SK-N-SH treated with all-trans-retinoic acid at 6 μM for 48 hours (cell line): ENCODE results near the gene ADAMTS9.

Experiments used
- ATAC-seq: fragments of 200-7000 bp; cut with Tn5 transposase; 3 replicates; pipeline ENCODE4 v1.9.1; 2020; ENCODE audit warnings: mild to moderate bottlenecking, moderate library complexity
- ARNTL ChIP-seq: fragments of 450-650 bp; formaldehyde crosslinking; IDR thresholded peaks from 2 replicates; pipeline ENCODE4 v1.5.0; 2020; ENCODE audit warnings: low read depth, mild to moderate bottlenecking, moderate library complexity, borderline replicate concordance
- CREB5 ChIP-seq: fragments of 250-450 bp; sonication (Bioruptor Pico); IDR thresholded peaks from 2 replicates; pipeline ENCODE4 v1.5.1; 2020; ENCODE audit warnings: low read depth, mild to moderate bottlenecking, moderate library complexity
- CSDC2 ChIP-seq: fragments of 250-450 bp; sonication (Bioruptor Pico); IDR thresholded peaks from 2 replicates; pipeline ENCODE4 v1.5.0; 2020; ENCODE audit warnings: mild to moderate bottlenecking, moderate library complexity
- ESRRG ChIP-seq: fragments of 250-450 bp; sonication (Bioruptor Pico); IDR thresholded peaks from 2 replicates; pipeline ENCODE4 v1.6.1; 2021; ENCODE audit warnings: mild to moderate bottlenecking
- ISL1 ChIP-seq: fragments of 250-450 bp; sonication (Bioruptor Pico); IDR thresholded peaks from 2 replicates; pipeline ENCODE4 v2.1.2; 2022; ENCODE audit warnings: mild to moderate bottlenecking, moderate library complexity
- POU6F1 ChIP-seq: fragments of 250-450 bp; sonication (Bioruptor Pico); IDR thresholded peaks from 2 replicates; pipeline ENCODE4 v1.8.0; 2021; ENCODE audit warnings: low read depth, mild to moderate bottlenecking, moderate library complexity, borderline replicate concordance
- PPARA ChIP-seq: fragments of 250-450 bp; sonication (Bioruptor Pico); IDR thresholded peaks from 2 replicates; pipeline ENCODE4 v1.5.0; 2020; ENCODE audit warnings: mild to moderate bottlenecking, borderline replicate concordance
- RARB ChIP-seq: fragments of 250-450 bp; sonication (Bioruptor Pico); IDR thresholded peaks from 2 replicates; pipeline ENCODE4 v1.8.0; 2021; ENCODE audit warnings: mild to moderate bottlenecking, moderate library complexity
- SNAI2 ChIP-seq: fragments of 250-450 bp; sonication (Bioruptor Pico); IDR thresholded peaks from 2 replicates; pipeline ENCODE4 v1.5.0; 2020; ENCODE audit warnings: mild to moderate bottlenecking, moderate library complexity
- TCF4 ChIP-seq: fragments of 250-450 bp; sonication (Bioruptor Pico); IDR thresholded peaks from 2 replicates; pipeline ENCODE4 v1.8.0; 2021; ENCODE audit warnings: mild to moderate bottlenecking, moderate library complexity, borderline replicate concordance
- TOX ChIP-seq: fragments of 250-450 bp; sonication (Bioruptor Pico); IDR thresholded peaks from 2 replicates; pipeline ENCODE4 v1.8.0; 2021; ENCODE audit warnings: mild to moderate bottlenecking, moderate library complexity, borderline replicate concordance
- TSHZ2 ChIP-seq: fragments of 250-450 bp; sonication (Bioruptor Pico); IDR thresholded peaks from 2 replicates; pipeline ENCODE4 v1.5.0; 2020; ENCODE audit warnings: mild to moderate bottlenecking, moderate library complexity
- ZC3H10 ChIP-seq: fragments of 250-450 bp; sonication (Bioruptor Pico); IDR thresholded peaks from 2 replicates; pipeline ENCODE4 v1.5.1; 2021; ENCODE audit warnings: mild to moderate bottlenecking, moderate library complexity
- ZFP3 ChIP-seq: fragments of 250-450 bp; sonication (Bioruptor Pico); IDR thresholded peaks from 2 replicates; pipeline ENCODE4 v1.5.0; 2020; ENCODE audit warnings: mild to moderate bottlenecking, moderate library complexity
- ZFP30 ChIP-seq: fragments of 450-650 bp; formaldehyde crosslinking; IDR thresholded peaks from 2 replicates; pipeline ENCODE4 v1.5.0; 2022; ENCODE audit warnings: mild to moderate bottlenecking, moderate library complexity
- ZNF565 ChIP-seq: fragments of 450-650 bp; formaldehyde crosslinking; conservative IDR thresholded peaks from 2 replicates; pipeline ENCODE4 v1.5.0; 2020; ENCODE audit warnings: low read depth, mild to moderate bottlenecking, moderate library complexity
- ZNF70 ChIP-seq: fragments of 450-650 bp; formaldehyde crosslinking; IDR thresholded peaks from 2 replicates; pipeline ENCODE4 v1.5.0; 2020; ENCODE audit warnings: mild to moderate bottlenecking, moderate library complexity
- ZNF8 ChIP-seq: fragments of 450-650 bp; formaldehyde crosslinking; IDR thresholded peaks from 2 replicates; pipeline ENCODE4 v1.5.0; 2020; ENCODE audit warnings: mild to moderate bottlenecking, moderate library complexity
- TF ChIP-seq, protein P1 (sequence below): fragments of 250-450 bp; sonication (Bioruptor Pico); IDR thresholded peaks from 2 replicates; pipeline ENCODE4 v1.8.0; 2020; ENCODE audit warnings: mild to moderate bottlenecking, moderate library complexity, borderline replicate concordance

The ADAMTS9 gene

DNA sequence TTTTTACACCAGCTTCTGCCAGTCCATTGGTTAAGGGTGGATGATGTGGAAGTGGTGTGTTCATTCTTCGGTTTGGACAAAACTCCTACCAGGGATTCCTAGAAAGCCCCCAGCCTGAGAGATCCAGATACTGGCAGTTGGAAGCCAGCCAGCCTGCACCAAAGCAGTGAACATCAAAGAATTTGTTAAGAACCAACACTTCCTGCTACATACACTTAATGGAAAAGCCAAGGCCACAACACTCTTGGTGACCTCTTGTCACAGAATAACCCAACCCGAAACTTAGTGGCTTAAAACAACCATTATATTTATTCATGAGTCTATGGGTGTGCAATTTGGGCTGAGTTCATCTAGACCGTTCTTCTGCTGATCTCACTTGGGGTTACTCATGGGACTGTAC lies 42.9 kb upstream of the ADAMTS9 start:
- TF ChIP-seq TSHZ2 (CRISPR knock-in tag) (no peak), PPARA (CRISPR knock-in tag) (no peak), ISL1 (CRISPR knock-in tag) (no peak), RARB (CRISPR knock-in tag) (no peak), TOX (CRISPR knock-in tag) (no peak), ZNF70 (CRISPR knock-in tag) (no peak), TCF4 (CRISPR knock-in tag) (no peak)
- TF ChIP-seq, all 23 proteins: peak for 0
- no peak for ATAC-seq

DNA sequence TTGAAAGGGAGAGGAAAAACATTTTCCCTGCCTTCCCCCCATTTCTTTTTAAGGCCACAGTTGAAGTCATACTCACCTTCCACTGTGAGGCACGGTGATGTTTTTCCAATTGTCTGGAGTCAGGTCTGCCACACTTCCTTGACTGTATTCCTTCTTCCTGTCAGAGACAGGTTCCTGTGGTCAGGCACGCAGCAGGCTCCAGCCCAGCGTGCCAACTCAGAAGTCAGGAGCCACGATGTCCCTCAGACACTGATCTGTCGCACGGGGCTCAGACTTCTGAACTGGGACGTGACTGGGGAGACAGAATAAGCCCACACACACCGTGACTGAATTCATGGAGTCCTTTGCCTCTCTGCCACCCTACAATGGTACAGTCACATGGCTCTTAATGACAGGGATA lies 41.2 kb upstream of the ADAMTS9 start:
- ATAC-seq = no peak
- TF ChIP-seq RARB (CRISPR knock-in tag) (no peak), CSDC2 (CRISPR knock-in tag) (no peak), ZNF8 (no peak), POU6F1 (CRISPR knock-in tag) (no peak), TSHZ2 (CRISPR knock-in tag) (no peak), ESRRG (CRISPR knock-in tag) (no peak), TOX (CRISPR knock-in tag) (no peak), ZNF565 (CRISPR knock-in tag) (no peak), PPARA (CRISPR knock-in tag) (no peak), ZFP3 (no peak), ZC3H10 (CRISPR knock-in tag) (no peak), SNAI2 (CRISPR knock-in tag) (no peak), ZFP30 (CRISPR knock-in tag) (no peak)
- TF ChIP-seq, protein P1, sequence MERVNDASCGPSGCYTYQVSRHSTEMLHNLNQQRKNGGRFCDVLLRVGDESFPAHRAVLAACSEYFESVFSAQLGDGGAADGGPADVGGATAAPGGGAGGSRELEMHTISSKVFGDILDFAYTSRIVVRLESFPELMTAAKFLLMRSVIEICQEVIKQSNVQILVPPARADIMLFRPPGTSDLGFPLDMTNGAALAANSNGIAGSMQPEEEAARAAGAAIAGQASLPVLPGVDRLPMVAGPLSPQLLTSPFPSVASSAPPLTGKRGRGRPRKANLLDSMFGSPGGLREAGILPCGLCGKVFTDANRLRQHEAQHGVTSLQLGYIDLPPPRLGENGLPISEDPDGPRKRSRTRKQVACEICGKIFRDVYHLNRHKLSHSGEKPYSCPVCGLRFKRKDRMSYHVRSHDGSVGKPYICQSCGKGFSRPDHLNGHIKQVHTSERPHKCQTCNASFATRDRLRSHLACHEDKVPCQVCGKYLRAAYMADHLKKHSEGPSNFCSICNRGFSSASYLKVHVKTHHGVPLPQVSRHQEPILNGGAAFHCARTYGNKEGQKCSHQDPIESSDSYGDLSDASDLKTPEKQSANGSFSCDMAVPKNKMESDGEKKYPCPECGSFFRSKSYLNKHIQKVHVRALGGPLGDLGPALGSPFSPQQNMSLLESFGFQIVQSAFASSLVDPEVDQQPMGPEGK (CRISPR knock-in tag) = no peak
- TF ChIP-seq, all 23 proteins: peak for 0

- no peak for ATAC-seq
- no peak for TF ChIP-seq ISL1 (CRISPR knock-in tag)
- no peak for TF ChIP-seq ARNTL (CRISPR knock-in tag)
- no peak for TF ChIP-seq ZFP3
- no peak for TF ChIP-seq CREB5 (CRISPR knock-in tag)
- no peak for TF ChIP-seq ESRRG (CRISPR knock-in tag)
- no peak for TF ChIP-seq ZNF565 (CRISPR knock-in tag)
- TF ChIP-seq SNAI2 (CRISPR knock-in tag) = no peak
Measured at GRCh38 chr3:64728428-64728827, 40.6 kb upstream of the ADAMTS9 start.
